Cerebellar cortex (tissue), 1 donor: ENCODE measurements around the gene KPNA2.
A peak's percentile ranks its signal among the peaks of the same experiment; 100 is the strongest.
"Not testable (repeated sequence)": the region's sequence is repeated elsewhere in the genome, so short reads cannot be mapped to it uniquely, and the experiment has no call there.

ENCODE experiments used
- DNase-seq: peaks from one replicate; pipeline ENCODE4 v3.0.0-alpha.2; 2015; ENCODE audit warnings: low spot score

The KPNA2 gene

GRCh38 chr17:68035523-68036303 is at the start of gene KPNA2:
Gene KPNA2, plus strand, starts transcription at chr17:68035735. Its CDS starts 1,398 bp downstream, at chr17:68037133.
- peak; percentile 98 for DNase-seq

GRCh38 chr17:67990909-67991308 is 44.6 kb upstream of the KPNA2 start:
- DNase-seq = no peak

GRCh38 chr17:67992548-67993152 is 42.9 kb upstream of the KPNA2 start:
- DNase-seq = peak; percentile 24

GRCh38 chr17:67993153-67993997 is 42.2 kb upstream of the KPNA2 start:
- peak; percentile 60 for DNase-seq

- DNase-seq = peak; percentile 26
Observed at GRCh38 chr17:67993998-67994361, 41.6 kb upstream of the KPNA2 start.

- peak; percentile 82 for DNase-seq
Observed at GRCh38 chr17:67994817-67995569, 40.5 kb upstream of the KPNA2 start.

- DNase-seq = peak; percentile 41
Observed at GRCh38 chr17:67995570-67996263, 39.8 kb upstream of the KPNA2 start.

- DNase-seq = peak; percentile 28
Observed at GRCh38 chr17:67996301-67997171, 39.0 kb upstream of the KPNA2 start, which contains the start of gene C17orf58. Gene C17orf58, minus strand, starts transcription at chr17:67996469. Its CDS starts 271 bp downstream, at chr17:67996198.

GRCh38 chr17:67998466-67998865 is 37.1 kb upstream of the KPNA2 start:
- no peak for DNase-seq

- no peak for DNase-seq
Observed at GRCh38 chr17:67999291-67999911, 36.1 kb upstream of the KPNA2 start.

GRCh38 chr17:68004201-68004600 is 31.3 kb upstream of the KPNA2 start:
- no peak for DNase-seq

- DNase-seq = no peak
Observed at GRCh38 chr17:68006797-68007196, 28.7 kb upstream of the KPNA2 start.

- DNase-seq = peak; percentile 16
Observed at GRCh38 chr17:68011199-68011665, 24.3 kb upstream of the KPNA2 start.

GRCh38 chr17:68013385-68013784 is 22.1 kb upstream of the KPNA2 start:
- DNase-seq = no peak

- no peak for DNase-seq
Observed at GRCh38 chr17:68015081-68015723, 20.3 kb upstream of the KPNA2 start.

GRCh38 chr17:68016838-68017237 is 18.7 kb upstream of the KPNA2 start:
- DNase-seq = no peak

GRCh38 chr17:68018493-68018892 is 17.0 kb upstream of the KPNA2 start:
- not testable (repeated sequence) for DNase-seq

GRCh38 chr17:68019336-68019674 is 16.2 kb upstream of the KPNA2 start:
- no peak for DNase-seq
